HepG2 (cell line): Measurements from ENCODE around the gene EEA1. TPM values are rescaled to one million over a fixed set of nuclear protein-coding genes. Genes with fewer than 3 reads are reported as not detected.

Experiments used
- AKAP8 ChIP-seq: sonication (generic); formaldehyde crosslinking; IDR thresholded peaks from 2 replicates; pipeline ENCODE4 v1.5.1; 2020; ENCODE audit warnings: mild to moderate bottlenecking, missing genetic modification reagents
- ATF7-NPFF ChIP-seq: sonication (generic); formaldehyde crosslinking; IDR thresholded peaks from 2 replicates; pipeline ENCODE4 v1.8.1; 2023; ENCODE audit warnings: mild to moderate bottlenecking, low read depth, missing genetic modification reagents, moderate library complexity
- DMTF1 ChIP-seq: sonication (generic); formaldehyde crosslinking; IDR thresholded peaks from 2 replicates; pipeline ENCODE4 v1.4.0; 2020; ENCODE audit warnings: mild to moderate bottlenecking, missing genetic modification reagents
- EZH2 ChIP-seq: conservative IDR thresholded peaks from 2 replicates; pipeline ENCODE4 v1.6.1; 2012; ENCODE audit warnings: mild to moderate bottlenecking, low read depth, low read length, moderate library complexity
- HOXA5 ChIP-seq: sonication (generic); formaldehyde crosslinking; IDR thresholded peaks from 2 replicates; pipeline ENCODE4 v1.4.0; 2020; ENCODE audit warnings: missing genetic modification reagents
- IKZF4 ChIP-seq: sonication (generic); formaldehyde crosslinking; IDR thresholded peaks from 2 replicates; pipeline ENCODE4 v1.5.1; 2020; ENCODE audit warnings: borderline replicate concordance, mild to moderate bottlenecking, low read depth, missing genetic modification reagents; ENCODE audit errors: not compliant biosample characterization
- NCOA5 ChIP-seq: sonication (generic); formaldehyde crosslinking; IDR thresholded peaks from 2 replicates; pipeline ENCODE4 v1.4.0; 2020; ENCODE audit warnings: missing genetic modification reagents
- ONECUT2 ChIP-seq: sonication (generic); formaldehyde crosslinking; IDR thresholded peaks from 2 replicates; pipeline ENCODE4 v1.4.0; 2020; ENCODE audit warnings: missing genetic modification reagents
- PCBP1 ChIP-seq: fragments of 200-400 bp; formaldehyde crosslinking; IDR thresholded peaks from 2 replicates; pipeline ENCODE4 v1.6.1; 2017; ENCODE audit warnings: mild to moderate bottlenecking, low read depth, low read length, borderline replicate concordance
- RCOR2 ChIP-seq: IDR thresholded peaks from 2 replicates; pipeline ENCODE4 v1.6.1; 2016; ENCODE audit warnings: missing biosample characterization, missing genetic modification reagents
- TEF ChIP-seq: sonication (generic); formaldehyde crosslinking; IDR thresholded peaks from 2 replicates; pipeline ENCODE4 v1.5.0; 2020; ENCODE audit warnings: missing genetic modification reagents
- TOPORS ChIP-seq: sonication (generic); formaldehyde crosslinking; IDR thresholded peaks from 2 replicates; pipeline ENCODE4 v1.8.0; 2023; ENCODE audit warnings: mild to moderate bottlenecking, missing genetic modification reagents
- YEATS2 ChIP-seq: sonication (generic); formaldehyde crosslinking; IDR thresholded peaks from 2 replicates; pipeline ENCODE4 v1.4.0; 2020; ENCODE audit warnings: missing genetic modification reagents, borderline replicate concordance
- ZNF10 ChIP-seq: sonication (generic); formaldehyde crosslinking; IDR thresholded peaks from 2 replicates; pipeline ENCODE4 v1.4.0; 2020; ENCODE audit warnings: mild to moderate bottlenecking, low read depth, missing genetic modification reagents, borderline replicate concordance
- ZNF124 ChIP-seq: sonication (generic); formaldehyde crosslinking; IDR thresholded peaks from 2 replicates; pipeline ENCODE4 v1.4.0; 2020; ENCODE audit warnings: missing genetic modification reagents
- ZNF20 ChIP-seq: sonication (generic); formaldehyde crosslinking; IDR thresholded peaks from 2 replicates; pipeline ENCODE4 v1.4.0; 2020; ENCODE audit warnings: mild to moderate bottlenecking, moderate library complexity, missing genetic modification reagents
- ZNF24 ChIP-seq: fragments of 450-650 bp; IDR thresholded peaks from 2 replicates; pipeline ENCODE4 v1.6.1; 2017; ENCODE audit warnings: antibody characterized with exemption, mild to moderate bottlenecking
- ZNF275 ChIP-seq: sonication (generic); formaldehyde crosslinking; IDR thresholded peaks from 2 replicates; pipeline ENCODE4 v1.8.0; 2022; ENCODE audit warnings: missing genetic modification reagents, mild to moderate bottlenecking, inconsistent platforms, borderline replicate concordance
- ZNF296 ChIP-seq: sonication (generic); formaldehyde crosslinking; conservative IDR thresholded peaks from 2 replicates; pipeline ENCODE4 v1.5.0; 2020; ENCODE audit warnings: mild to moderate bottlenecking, missing genetic modification reagents
- ZNF496 ChIP-seq: sonication (generic); formaldehyde crosslinking; IDR thresholded peaks from 2 replicates; pipeline ENCODE4 v1.8.1; 2023; ENCODE audit warnings: mild to moderate bottlenecking, moderate library complexity, missing genetic modification reagents; ENCODE audit not compliant: insufficient replicate concordance
- ZNF510 ChIP-seq: sonication (generic); formaldehyde crosslinking; IDR thresholded peaks from 2 replicates; pipeline ENCODE4 v1.4.0; 2020; ENCODE audit warnings: low read depth, mild to moderate bottlenecking, missing genetic modification reagents
- ZNF547 ChIP-seq: sonication (generic); formaldehyde crosslinking; IDR thresholded peaks from 2 replicates; pipeline ENCODE4 v1.5.1; 2020; ENCODE audit warnings: mild to moderate bottlenecking, missing genetic modification reagents
- ZNF557 ChIP-seq: sonication (generic); formaldehyde crosslinking; IDR thresholded peaks from 2 replicates; pipeline ENCODE4 v1.4.0; 2020; ENCODE audit warnings: missing genetic modification reagents
- ZNF598 ChIP-seq: sonication (generic); formaldehyde crosslinking; IDR thresholded peaks from 2 replicates; pipeline ENCODE4 v1.5.1; 2020; ENCODE audit warnings: mild to moderate bottlenecking, missing genetic modification reagents, borderline replicate concordance
- ZNF691 ChIP-seq: sonication (generic); formaldehyde crosslinking; IDR thresholded peaks from 2 replicates; pipeline ENCODE4 v1.4.0; 2020; ENCODE audit warnings: missing genetic modification reagents, low read depth, mild to moderate bottlenecking, borderline replicate concordance
- ZNF720 ChIP-seq: sonication (generic); formaldehyde crosslinking; IDR thresholded peaks from 2 replicates; pipeline ENCODE4 v1.4.0; 2020; ENCODE audit warnings: missing genetic modification reagents
- ZNF740 ChIP-seq: sonication (generic); formaldehyde crosslinking; IDR thresholded peaks from 2 replicates; pipeline ENCODE4 v1.4.0; 2020; ENCODE audit warnings: missing genetic modification reagents
- polyA plus RNA-seq, 8 experiments: library from polyadenylated mRNA; depleted of rRNA in 3 of 8; stranded (reverse) in 7 of 8; unstranded in 1 of 8; fragments of >200 nt; fragmentation: Illumina TruSeq in 4 of 8; extraction: Trizol in 4 of 8; gene quantifications; 2 replicates each; pipeline versions ENCODE4 v1.2.1 to v1.2.3, GENCODE V29; 2011 to 2016; ENCODE audit warnings: low read depth in 4 of 8, missing spikeins in 1 of 8, mixed read lengths in 1 of 8; ENCODE audit not compliant: insufficient read depth in 1 of 8
- total RNA-seq, 5 experiments: library from RNA; depleted of rRNA; stranded (reverse); fragments of >200 nt; fragmentation: Illumina TruSeq; extraction: Trizol; gene quantifications; 2 replicates each; pipeline ENCODE4 v1.2.3, GENCODE V29; 2016; ENCODE audit warnings: low read depth in 1 of 5

Gene EEA1
- total and polyA plus RNA-seq, 2 of the 13 experiments (the other 11 are each of a cell fraction or from before 2014, with no cell fraction given) = 5.0 to 19.3 TPM

GRCh38 chr12:92945659-92946220 is 16.6 kb upstream of the EEA1 start (continued):
- no peak for TF ChIP-seq HOXA5 (CRISPR knock-in tag)
- no peak for TF ChIP-seq DMTF1 (CRISPR knock-in tag)
- TF ChIP-seq TEF (CRISPR knock-in tag) = peak; percentile 60; the same call in 1 of the 2 replicates
- TF ChIP-seq ZNF691 (CRISPR knock-in tag) = no peak
- TF ChIP-seq ZNF24 = no peak
- no peak for TF ChIP-seq NCOA5 (CRISPR knock-in tag)
- TF ChIP-seq YEATS2 = no peak
- TF ChIP-seq TOPORS (CRISPR knock-in tag) = no peak
- TF ChIP-seq ZNF124 (CRISPR knock-in tag) = no peak
- TF ChIP-seq ZNF296 (CRISPR knock-in tag) = no peak
- no peak for TF ChIP-seq ZNF547 (CRISPR knock-in tag)
- TF ChIP-seq ZNF20 (CRISPR knock-in tag) = no peak
- no peak for TF ChIP-seq ZNF720
- TF ChIP-seq ZNF598 (CRISPR knock-in tag) = no peak
- no peak for TF ChIP-seq AKAP8 (CRISPR knock-in tag)
- no peak for TF ChIP-seq ONECUT2 (CRISPR knock-in tag)
- no peak for TF ChIP-seq ZNF496 (CRISPR knock-in tag)
- TF ChIP-seq PCBP1 = no peak
- 0 out of 2 replicates have a peak, but pooled peaks have one; percentile 28 for TF ChIP-seq ZNF510 (CRISPR knock-in tag)
- no peak for TF ChIP-seq ATF7-NPFF
- no peak for TF ChIP-seq ZNF740 (CRISPR knock-in tag)
- peak; percentile 97 for TF ChIP-seq RCOR2 (CRISPR knock-in tag)
- no peak for TF ChIP-seq EZH2
- TF ChIP-seq ZNF557 = no peak
- no peak for TF ChIP-seq ZNF10 (CRISPR knock-in tag)
- no peak for TF ChIP-seq IKZF4 (CRISPR knock-in tag)
- no peak for TF ChIP-seq ZNF275 (CRISPR knock-in tag)
